Measurements from ENCODE around the gene PRKD1. TPM values are rescaled to one million over a fixed set of nuclear protein-coding genes. Genes with fewer than 3 reads are reported as not detected.

PRKD1 gene
- polyA plus RNA-seq, 1 of the 3 experiments (the other 2 are of a cell fraction): 0.07 TPM

DNA sequence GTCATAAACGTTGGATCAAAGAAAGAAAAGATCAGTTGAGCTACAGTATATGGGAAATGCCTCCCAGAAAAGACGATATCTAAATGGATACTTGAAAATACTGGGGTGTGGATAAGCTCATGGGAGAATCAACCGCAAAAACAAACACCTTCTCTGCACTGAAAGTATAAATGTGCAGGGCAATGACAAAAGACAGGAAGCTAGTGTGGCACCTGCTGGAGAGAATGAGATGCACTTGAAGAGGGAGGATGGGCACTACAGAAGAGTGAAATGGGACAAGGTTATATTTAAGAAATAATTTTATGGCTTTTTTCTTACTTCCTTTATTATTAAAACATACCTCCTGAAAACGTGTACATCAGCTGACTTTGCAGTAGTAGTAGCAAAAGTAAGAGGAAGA is 153.7 kb downstream of the PRKD1 start:
- TF ChIP-seq, protein P1, sequence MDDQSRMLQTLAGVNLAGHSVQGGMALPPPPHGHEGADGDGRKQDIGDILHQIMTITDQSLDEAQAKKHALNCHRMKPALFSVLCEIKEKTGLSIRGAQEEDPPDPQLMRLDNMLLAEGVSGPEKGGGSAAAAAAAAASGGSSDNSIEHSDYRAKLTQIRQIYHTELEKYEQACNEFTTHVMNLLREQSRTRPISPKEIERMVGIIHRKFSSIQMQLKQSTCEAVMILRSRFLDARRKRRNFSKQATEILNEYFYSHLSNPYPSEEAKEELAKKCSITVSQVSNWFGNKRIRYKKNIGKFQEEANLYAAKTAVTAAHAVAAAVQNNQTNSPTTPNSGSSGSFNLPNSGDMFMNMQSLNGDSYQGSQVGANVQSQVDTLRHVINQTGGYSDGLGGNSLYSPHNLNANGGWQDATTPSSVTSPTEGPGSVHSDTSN (IDR thresholded peaks at IDR 0.05): no peak
- no peak for TF ChIP-seq TEAD4 (IDR thresholded peaks at IDR 0.05; ENCODE audit: borderline replicate concordance, insufficient read depth)
- 4% methylated on average over 4 of the region's 4 CpGs for WGBS (ENCODE audit: low lambda C conversion rate)
- H3F3A ChIP-seq (replicated peaks; ENCODE audit: insufficient read depth): no peaks in the 10 kb centered on the region
- ChIA-PET POLR2A (no interaction called here), CTCF (no interaction called here)
- no peak overlapping the region for H3K9ac ChIP-seq
- no peaks in the 10 kb centered on the region for H3K79me2 ChIP-seq (ENCODE audit: insufficient read depth)
- no peaks in the 10 kb centered on the region for H3K27me3 ChIP-seq (ENCODE audit: insufficient read depth)
- H3K4me1 ChIP-seq (ENCODE audit: control insufficient read depth in 1 of 2, insufficient read depth in 2 of 2, low read depth in 1 of 2, low read length in 1 of 2): no peaks in the 10 kb centered on the region
- no peak overlapping the region for H3K4me2 ChIP-seq
- no peaks in the 10 kb centered on the region for H3K36me3 ChIP-seq (replicated peaks in 1 of 2; ENCODE audit: control insufficient read depth in 1 of 2, insufficient read depth in 2 of 2, low read length in 1 of 2)
- no peak overlapping the region for H2AFZ ChIP-seq (ENCODE audit: low read depth)
- no peaks in the 10 kb centered on the region for H3K9me2 ChIP-seq
- H4K20me1 ChIP-seq (ENCODE audit: insufficient read depth): no peaks in the 10 kb centered on the region
- DNase-seq: no peak
- no peaks in the 10 kb centered on the region for H3K9me3 ChIP-seq
- no peak overlapping the region for H3K27ac ChIP-seq (ENCODE audit: low read depth in 2 of 2, low read length in 1 of 2)
- H3K4me3 ChIP-seq (ENCODE audit: low read depth in 2 of 2, low read length in 1 of 2): no peak overlapping the region

DNA sequence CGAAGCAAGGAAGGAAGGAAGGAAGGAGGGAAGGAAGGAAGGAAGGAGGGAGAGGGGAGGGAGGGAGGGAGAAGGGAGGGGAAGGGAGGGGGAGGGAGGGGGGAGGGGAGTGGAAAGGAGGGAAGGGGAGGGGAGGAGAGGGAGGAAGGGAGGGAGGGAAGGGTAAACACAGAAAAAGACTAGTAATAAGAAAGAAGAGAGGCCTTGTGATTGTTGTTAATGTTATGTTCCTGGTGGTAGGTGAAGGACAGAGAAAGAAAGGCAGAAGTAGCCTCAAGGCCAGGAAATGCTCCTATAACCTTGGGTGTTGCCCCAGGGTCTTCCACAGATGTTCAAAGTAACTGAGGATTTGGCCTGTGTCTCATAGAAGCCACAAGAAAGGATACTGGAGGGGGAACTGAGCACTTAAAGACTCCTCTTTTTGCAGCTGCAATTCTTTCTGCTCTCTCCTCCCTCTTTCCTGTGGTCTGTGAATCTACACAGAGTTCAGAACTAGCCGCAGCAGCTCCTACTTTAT is 164.2 kb downstream of the PRKD1 start:
- H3F3A ChIP-seq (replicated peaks; ENCODE audit: insufficient read depth): no peaks in the 10 kb centered on the region
- H3K4me1 ChIP-seq (ENCODE audit: control insufficient read depth in 1 of 2, insufficient read depth in 2 of 2, low read depth in 1 of 2, low read length in 1 of 2): no peaks in the 10 kb centered on the region
- no peaks in the 10 kb centered on the region for H3K36me3 ChIP-seq (replicated peaks in 1 of 2; ENCODE audit: control insufficient read depth in 1 of 2, insufficient read depth in 2 of 2, low read length in 1 of 2)
- H3K9ac ChIP-seq: no peak overlapping the region
- no peak overlapping the region for H2AFZ ChIP-seq (ENCODE audit: low read depth)
- no peak overlapping the region for H3K4me3 ChIP-seq (ENCODE audit: low read depth in 2 of 2, low read length in 1 of 2)
- no peaks in the 10 kb centered on the region for H3K9me2 ChIP-seq
- no peaks in the 10 kb centered on the region for H3K9me3 ChIP-seq
- TF ChIP-seq FOSL2 (IDR thresholded peaks at IDR 0.05; ENCODE audit: borderline replicate concordance, low read depth): no peak
- TF ChIP-seq FOXM1 (IDR thresholded peaks at IDR 0.05; ENCODE audit: low read depth): no peak
- no peak for TF ChIP-seq MXI1 (IDR thresholded peaks at IDR 0.05; ENCODE audit: low read depth, low read length)
- TF ChIP-seq, protein P2, sequence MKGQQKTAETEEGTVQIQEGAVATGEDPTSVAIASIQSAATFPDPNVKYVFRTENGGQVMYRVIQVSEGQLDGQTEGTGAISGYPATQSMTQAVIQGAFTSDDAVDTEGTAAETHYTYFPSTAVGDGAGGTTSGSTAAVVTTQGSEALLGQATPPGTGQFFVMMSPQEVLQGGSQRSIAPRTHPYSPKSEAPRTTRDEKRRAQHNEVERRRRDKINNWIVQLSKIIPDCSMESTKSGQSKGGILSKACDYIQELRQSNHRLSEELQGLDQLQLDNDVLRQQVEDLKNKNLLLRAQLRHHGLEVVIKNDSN (IDR thresholded peaks at IDR 0.05; ENCODE audit: borderline replicate concordance, low read depth): no peak
- TF ChIP-seq EZH2phosphoT487 (IDR thresholded peaks at IDR 0.05; ENCODE audit: borderline replicate concordance, low read depth): no peak
- TF ChIP-seq, protein P1 (IDR thresholded peaks at IDR 0.05): no peak
- no peak for TF ChIP-seq RCOR1 (IDR thresholded peaks at IDR 0.05; ENCODE audit: low read length)
- TF ChIP-seq RAD21 (IDR thresholded peaks at IDR 0.05; ENCODE audit: low read length): no peak
- no peak for TF ChIP-seq POLR2AphosphoS5 (IDR thresholded peaks at IDR 0.05; ENCODE audit: low read depth, low read length)
- no peak for TF ChIP-seq SMC3 (IDR thresholded peaks at IDR 0.05; ENCODE audit: low read depth, low read length)
- no peak for TF ChIP-seq TEAD4 (IDR thresholded peaks at IDR 0.05; ENCODE audit: borderline replicate concordance, insufficient read depth)
- TF ChIP-seq, protein P3, sequence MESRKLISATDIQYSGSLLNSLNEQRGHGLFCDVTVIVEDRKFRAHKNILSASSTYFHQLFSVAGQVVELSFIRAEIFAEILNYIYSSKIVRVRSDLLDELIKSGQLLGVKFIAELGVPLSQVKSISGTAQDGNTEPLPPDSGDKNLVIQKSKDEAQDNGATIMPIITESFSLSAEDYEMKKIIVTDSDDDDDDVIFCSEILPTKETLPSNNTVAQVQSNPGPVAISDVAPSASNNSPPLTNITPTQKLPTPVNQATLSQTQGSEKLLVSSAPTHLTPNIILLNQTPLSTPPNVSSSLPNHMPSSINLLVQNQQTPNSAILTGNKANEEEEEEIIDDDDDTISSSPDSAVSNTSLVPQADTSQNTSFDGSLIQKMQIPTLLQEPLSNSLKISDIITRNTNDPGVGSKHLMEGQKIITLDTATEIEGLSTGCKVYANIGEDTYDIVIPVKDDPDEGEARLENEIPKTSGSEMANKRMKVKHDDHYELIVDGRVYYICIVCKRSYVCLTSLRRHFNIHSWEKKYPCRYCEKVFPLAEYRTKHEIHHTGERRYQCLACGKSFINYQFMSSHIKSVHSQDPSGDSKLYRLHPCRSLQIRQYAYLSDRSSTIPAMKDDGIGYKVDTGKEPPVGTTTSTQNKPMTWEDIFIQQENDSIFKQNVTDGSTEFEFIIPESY (IDR thresholded peaks at IDR 0.05; ENCODE audit: borderline replicate concordance, low read depth): no peak
- TF ChIP-seq MEF2A (IDR thresholded peaks at IDR 0.05; ENCODE audit: borderline replicate concordance, low read depth): no peak
- TF ChIP-seq ELF1 (IDR thresholded peaks at IDR 0.05): no peak
- TF ChIP-seq JUND (IDR thresholded peaks at IDR 0.05): no peak
- TF ChIP-seq NRF1 (IDR thresholded peaks at IDR 0.05; ENCODE audit: low read depth, low read length): no peak
- CTCF ChIA-PET: no interaction called here
- no peaks in the 10 kb centered on the region for H3K27me3 ChIP-seq (ENCODE audit: insufficient read depth)
- WGBS (ENCODE audit: low lambda C conversion rate): 9% methylated on average over 2 of the region's 2 CpGs
- no peak overlapping the region for H3K4me2 ChIP-seq
- no peaks in the 10 kb centered on the region for H4K20me1 ChIP-seq (ENCODE audit: insufficient read depth)
- H3K27ac ChIP-seq (ENCODE audit: low read depth in 2 of 2, low read length in 1 of 2): no peak overlapping the region
- H3K79me2 ChIP-seq (ENCODE audit: insufficient read depth): no peaks in the 10 kb centered on the region
- DNase-seq: no peak
- POLR2A ChIA-PET: no interaction called here

Data from SK-N-SH (cell line).